ENCODE data around the gene PATJ. TPM values are rescaled to one million over a fixed set of nuclear protein-coding genes. Genes with fewer than 3 reads are reported as not detected.

PATJ gene
- total RNA-seq, 1 experiment from 2014 or later = 28.7 TPM

DNA sequence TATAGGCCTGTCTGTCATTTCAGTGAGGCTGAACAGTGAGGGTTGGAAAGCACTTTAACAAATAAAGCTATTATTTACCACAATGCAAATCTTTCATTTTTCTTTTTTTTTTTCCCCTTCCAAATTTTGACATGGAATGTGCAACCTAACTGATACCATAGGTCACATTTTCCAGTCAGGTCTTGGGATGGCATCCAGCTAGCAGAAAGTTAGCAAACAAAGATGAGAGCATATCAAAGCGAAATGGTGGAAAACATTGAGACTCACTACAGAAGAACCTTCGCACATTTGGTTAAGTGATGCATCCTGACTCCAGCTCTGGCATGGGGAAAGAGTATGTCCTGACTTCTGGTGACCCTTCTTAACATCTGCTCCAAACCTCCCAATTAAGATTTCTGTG, 347.3 kb downstream of the PATJ start:
- H3K79me2 ChIP-seq (ENCODE audit: low read length) = no peaks in the 10 kb centered on the region
- DNase-seq (no peak), ATAC-seq (no peak)
- intact Hi-C loops (cut with micrococcal nuclease) = no loop called here
- H4K20me1 ChIP-seq (ENCODE audit: low read length) = no peaks in the 10 kb centered on the region
- no TSS peak for BruUV-seq (replicated peaks)
- H3K4me1 ChIP-seq (ENCODE audit: insufficient read depth, low read length) = no peaks in the 10 kb centered on the region
- H3K27me3 ChIP-seq (ENCODE audit: low read length) = no peaks in the 10 kb centered on the region
- H3K36me3 ChIP-seq (ENCODE audit: low read depth, low read length) = no peaks in the 10 kb centered on the region
- H3K9me2 ChIP-seq (replicated peaks; ENCODE audit: low read length) = no peaks in the 10 kb centered on the region
- no peak overlapping the region for H2AFZ ChIP-seq (ENCODE audit: low read length)
- POLR2A ChIA-PET (ENCODE audit: unreplicated experiment) = no interaction called here
- no peaks in the 10 kb centered on the region for H3F3A ChIP-seq (ENCODE audit: low read length, unreplicated experiment)
- CTCF ChIA-PET = no interaction called here
- H3K27ac ChIP-seq (ENCODE audit: low read length) = no peak overlapping the region
- no peak overlapping the region for H3K4me3 ChIP-seq (ENCODE audit: low read length)
- H3K9me3 ChIP-seq (ENCODE audit: low read length) = no peaks in the 10 kb centered on the region
- H3K4me2 ChIP-seq (ENCODE audit: low read length) = no peak overlapping the region
- H3K9ac ChIP-seq (ENCODE audit: low read length) = no peak overlapping the region
- TF ChIP-seq, protein P1, sequence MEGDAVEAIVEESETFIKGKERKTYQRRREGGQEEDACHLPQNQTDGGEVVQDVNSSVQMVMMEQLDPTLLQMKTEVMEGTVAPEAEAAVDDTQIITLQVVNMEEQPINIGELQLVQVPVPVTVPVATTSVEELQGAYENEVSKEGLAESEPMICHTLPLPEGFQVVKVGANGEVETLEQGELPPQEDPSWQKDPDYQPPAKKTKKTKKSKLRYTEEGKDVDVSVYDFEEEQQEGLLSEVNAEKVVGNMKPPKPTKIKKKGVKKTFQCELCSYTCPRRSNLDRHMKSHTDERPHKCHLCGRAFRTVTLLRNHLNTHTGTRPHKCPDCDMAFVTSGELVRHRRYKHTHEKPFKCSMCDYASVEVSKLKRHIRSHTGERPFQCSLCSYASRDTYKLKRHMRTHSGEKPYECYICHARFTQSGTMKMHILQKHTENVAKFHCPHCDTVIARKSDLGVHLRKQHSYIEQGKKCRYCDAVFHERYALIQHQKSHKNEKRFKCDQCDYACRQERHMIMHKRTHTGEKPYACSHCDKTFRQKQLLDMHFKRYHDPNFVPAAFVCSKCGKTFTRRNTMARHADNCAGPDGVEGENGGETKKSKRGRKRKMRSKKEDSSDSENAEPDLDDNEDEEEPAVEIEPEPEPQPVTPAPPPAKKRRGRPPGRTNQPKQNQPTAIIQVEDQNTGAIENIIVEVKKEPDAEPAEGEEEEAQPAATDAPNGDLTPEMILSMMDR (conservative IDR thresholded peaks at IDR 0.05; ENCODE audit: low read depth, low read length) = no peak
- no peak for TF ChIP-seq EZH2 (IDR thresholded peaks at IDR 0.05; ENCODE audit: low read length, unreplicated experiment)
- no peak for TF ChIP-seq EZH2phosphoT487 (IDR thresholded peaks at IDR 0.05; ENCODE audit: borderline replicate concordance, low read length)

DNA sequence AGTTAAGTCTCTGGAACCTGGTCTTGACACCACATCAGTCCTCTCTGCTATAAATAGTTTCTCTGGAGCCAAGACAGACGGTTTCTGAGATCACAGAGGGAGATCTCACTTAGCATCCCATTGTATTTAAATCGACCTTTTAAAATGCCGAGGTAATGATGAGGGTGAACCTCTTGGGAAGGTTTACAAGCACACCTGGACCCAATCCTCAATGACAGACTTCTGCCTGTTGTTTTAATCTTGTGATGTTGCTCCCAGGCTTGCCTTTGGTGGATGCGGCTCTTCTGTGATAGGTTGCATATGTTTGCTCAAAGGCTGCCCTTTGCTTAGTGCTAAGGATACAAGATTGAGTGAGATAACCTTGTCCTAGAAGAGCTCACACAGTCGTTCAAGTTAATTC, 347.7 kb downstream of the PATJ start:
- H3K9ac ChIP-seq (ENCODE audit: low read length) = no peak overlapping the region
- CTCF ChIA-PET = no interaction called here
- no peaks in the 10 kb centered on the region for H3K79me2 ChIP-seq (ENCODE audit: low read length)
- ATAC-seq = no peak
- H2AFZ ChIP-seq (ENCODE audit: low read length) = no peak overlapping the region
- H3F3A ChIP-seq (ENCODE audit: low read length, unreplicated experiment) = no peaks in the 10 kb centered on the region
- intact Hi-C loops (cut with micrococcal nuclease) = no loop called here
- no peak overlapping the region for H3K4me3 ChIP-seq (ENCODE audit: low read length)
- DNase-seq = no peak
- no peaks in the 10 kb centered on the region for H4K20me1 ChIP-seq (ENCODE audit: low read length)
- no peaks in the 10 kb centered on the region for H3K4me1 ChIP-seq (ENCODE audit: insufficient read depth, low read length)
- POLR2A ChIA-PET (ENCODE audit: unreplicated experiment) = no interaction called here
- BruUV-seq (replicated peaks) = no TSS peak
- no peaks in the 10 kb centered on the region for H3K9me3 ChIP-seq (ENCODE audit: low read length)
- no peaks in the 10 kb centered on the region for H3K36me3 ChIP-seq (ENCODE audit: low read depth, low read length)
- H3K27me3 ChIP-seq (ENCODE audit: low read length) = no peaks in the 10 kb centered on the region
- no peaks in the 10 kb centered on the region for H3K9me2 ChIP-seq (replicated peaks; ENCODE audit: low read length)
- TF ChIP-seq EZH2phosphoT487 (IDR thresholded peaks at IDR 0.05; ENCODE audit: borderline replicate concordance, low read length) (no peak), EZH2 (IDR thresholded peaks at IDR 0.05; ENCODE audit: low read length, unreplicated experiment) (no peak)
- TF ChIP-seq, protein P1 (conservative IDR thresholded peaks at IDR 0.05; ENCODE audit: low read depth, low read length) = no peak
- H3K4me2 ChIP-seq (ENCODE audit: low read length) = no peak overlapping the region
- H3K27ac ChIP-seq (ENCODE audit: low read length) = no peak overlapping the region

DNA sequence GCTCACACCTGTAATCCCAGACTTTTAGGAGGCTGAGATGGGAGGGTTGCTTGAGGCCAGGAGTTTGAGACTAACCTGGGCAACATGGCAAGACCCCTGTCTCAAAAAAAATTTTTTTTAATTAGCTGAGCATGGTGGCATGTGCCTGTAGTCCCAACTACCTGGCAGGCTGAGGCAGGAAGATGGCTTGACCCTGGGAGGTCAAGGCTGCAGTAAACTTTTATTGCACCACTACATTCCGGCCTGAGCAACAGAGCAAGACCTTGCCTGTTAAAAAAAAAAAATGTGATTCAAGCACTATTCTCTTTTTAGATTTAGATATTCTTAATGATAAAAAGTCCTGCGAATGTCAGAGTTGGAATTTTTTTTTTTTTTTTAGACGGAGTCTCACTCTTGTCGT, 349.8 kb downstream of the PATJ start:
- no peaks in the 10 kb centered on the region for H4K20me1 ChIP-seq (ENCODE audit: low read length)
- no peaks in the 10 kb centered on the region for H3K9me3 ChIP-seq (ENCODE audit: low read length)
- no peaks in the 10 kb centered on the region for H3K27me3 ChIP-seq (ENCODE audit: low read length)
- no peak for DNase-seq
- H3K79me2 ChIP-seq (ENCODE audit: low read length) = no peaks in the 10 kb centered on the region
- H3K4me1 ChIP-seq (ENCODE audit: insufficient read depth, low read length) = no peaks in the 10 kb centered on the region
- no peak for ATAC-seq
- H3K9ac ChIP-seq (ENCODE audit: low read length) = no peak overlapping the region
- H3K36me3 ChIP-seq (ENCODE audit: low read depth, low read length) = no peaks in the 10 kb centered on the region
- no peak overlapping the region for H2AFZ ChIP-seq (ENCODE audit: low read length)
- no peak for TF ChIP-seq EZH2phosphoT487 (IDR thresholded peaks at IDR 0.05; ENCODE audit: borderline replicate concordance, low read length)
- TF ChIP-seq EZH2 (IDR thresholded peaks at IDR 0.05; ENCODE audit: low read length, unreplicated experiment) = no peak
- TF ChIP-seq, protein P1 (conservative IDR thresholded peaks at IDR 0.05; ENCODE audit: low read depth, low read length) = no peak
- CTCF ChIA-PET = no interaction called here
- H3K4me2 ChIP-seq (ENCODE audit: low read length) = no peak overlapping the region
- H3K9me2 ChIP-seq (replicated peaks; ENCODE audit: low read length) = no peaks in the 10 kb centered on the region
- no TSS peak for BruUV-seq (replicated peaks)
- POLR2A ChIA-PET (ENCODE audit: unreplicated experiment) = no interaction called here
- no peak overlapping the region for H3K27ac ChIP-seq (ENCODE audit: low read length)
- intact Hi-C loops (cut with micrococcal nuclease) = no loop called here
- H3K4me3 ChIP-seq (ENCODE audit: low read length) = no peak overlapping the region
- no peaks in the 10 kb centered on the region for H3F3A ChIP-seq (ENCODE audit: low read length, unreplicated experiment)
